Stimulated activated CD8-positive, alpha-beta memory T cell treated with anti-CD3 and anti-CD28 coated beads, Interleukin-2, amount 100 ng/mL, for 48 hours (primary cell): ENCODE measurements around the gene LY6G5C.

Experiments used
- DNase-seq, 2 donors: peaks; one replicate each; pipeline ENCODE4 v3.0.0-alpha.2; 2020; ENCODE audit warnings: low read depth in 2 of 2

LY6G5C gene

GRCh38 chr6:31680226-31681134, at the start of gene LY6G5C:
TSS of gene LY6G5C (minus strand) at chr6:31681067. CDS start at chr6:31680373, 694 bp downstream.
- peak in 1 of 2 donors; percentile 39 for DNase-seq

- peak; percentile 60 to 65 for DNase-seq
Observed at GRCh38 chr6:31729979-31730630, 49.2 kb upstream of the LY6G5C start.

GRCh38 chr6:31729515-31729978, 48.7 kb upstream of the LY6G5C start:
- DNase-seq, result peak; percentile 70 to 71

GRCh38 chr6:31728767-31729514, 48.1 kb upstream of the LY6G5C start, which contains the start of gene DDAH2:
TSS of gene DDAH2 (minus strand) at chr6:31729299. CDS start at chr6:31729161, 138 bp downstream.
- DNase-seq, result no peak

GRCh38 chr6:31727717-31728671, 47.1 kb upstream of the LY6G5C start:
- DNase-seq, result no peak

GRCh38 chr6:31727034-31727716, 46.3 kb upstream of the LY6G5C start:
- DNase-seq, result no peak

GRCh38 chr6:31725502-31726350, 44.9 kb upstream of the LY6G5C start:
- no peak for DNase-seq

- no peak for DNase-seq
Observed at GRCh38 chr6:31723980-31724691, 43.3 kb upstream of the LY6G5C start.

GRCh38 chr6:31723245-31723979, 42.5 kb upstream of the LY6G5C start, which contains the start of gene MPIG6B:
TSS of gene MPIG6B (plus strand) at chr6:31723373. CDS start at chr6:31723384, 11 bp downstream.
- DNase-seq, result no peak

- DNase-seq, result no peak
Observed at GRCh38 chr6:31722173-31722572, 41.3 kb upstream of the LY6G5C start.

- DNase-seq, result no peak
Observed at GRCh38 chr6:31721351-31722020, 40.6 kb upstream of the LY6G5C start, which contains the start of gene LY6G6C. TSS of gene LY6G6C (minus strand) at chr6:31721746. CDS start at chr6:31721679, 67 bp downstream.

- DNase-seq, result no peak
Observed at GRCh38 chr6:31720196-31720770, 39.4 kb upstream of the LY6G5C start.

- DNase-seq, result no peak
Observed at GRCh38 chr6:31719001-31719400, 38.1 kb upstream of the LY6G5C start.

- DNase-seq, result no peak
Observed at GRCh38 chr6:31718265-31718664, 37.4 kb upstream of the LY6G5C start.

GRCh38 chr6:31717499-31718222, 36.8 kb upstream of the LY6G5C start:
- no peak for DNase-seq
